IPS-18a (cell line): Measurements from ENCODE around the gene EIF2S1.

Source experiments
- H3K27ac ChIP-seq: one replicate; pipeline ENCODE4 v1.5.1; 2013; ENCODE audit warnings: low read length
- H3K27me3 ChIP-seq: one replicate; pipeline ENCODE4 v1.6.1; 2013; ENCODE audit warnings: mild to moderate bottlenecking, low read length; ENCODE audit not compliant: control insufficient read depth, insufficient read depth
- H3K36me3 ChIP-seq: one replicate; pipeline ENCODE4 v1.6.1; 2013; ENCODE audit warnings: low read depth, low read length; ENCODE audit not compliant: control insufficient read depth
- H3K4me1 ChIP-seq: one replicate; pipeline ENCODE4 v1.6.1; 2013; ENCODE audit warnings: low read depth, low read length; ENCODE audit not compliant: control insufficient read depth
- H3K4me3 ChIP-seq: one replicate; pipeline ENCODE4 v1.5.1; 2013; ENCODE audit warnings: low read length
- H3K9ac ChIP-seq: one replicate; pipeline ENCODE4 v1.6.1; 2013; ENCODE audit warnings: mild to moderate bottlenecking, low read length, moderate library complexity
- H3K9me3 ChIP-seq: one replicate; pipeline ENCODE4 v1.6.1; 2013; ENCODE audit warnings: low read depth, low read length; ENCODE audit not compliant: control insufficient read depth

Gene EIF2S1

DNA sequence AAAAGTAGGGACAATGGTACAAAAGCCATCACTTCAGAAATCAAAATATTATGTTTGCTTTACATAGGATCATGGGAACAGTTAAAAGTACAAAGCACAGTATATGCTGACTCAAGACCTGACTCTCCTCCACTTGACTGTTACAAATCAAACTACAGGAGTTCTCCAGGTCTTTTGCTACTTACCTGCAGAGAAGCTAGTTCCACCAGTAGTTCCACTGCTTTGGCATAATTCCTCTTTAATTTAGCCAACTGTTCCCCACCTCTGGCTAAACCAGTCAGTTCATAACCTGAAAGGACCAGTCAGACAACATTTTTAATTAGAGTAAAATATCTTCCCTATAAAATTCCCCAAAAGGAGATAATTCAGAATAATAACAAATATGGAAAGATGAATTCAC is 14.5 kb upstream of the EIF2S1 start:
- Histone ChIP-seq H3K27me3 (no peaks in the 10 kb centered on the region), H3K9me3 (no peaks in the 10 kb centered on the region), H3K9ac (no peak overlapping the region), H3K27ac (no peak overlapping the region), H3K4me1 (no peaks in the 10 kb centered on the region), H3K36me3 (peaks cover 61% of the 10 kb centered on the region), H3K4me3 (no peak overlapping the region)

DNA sequence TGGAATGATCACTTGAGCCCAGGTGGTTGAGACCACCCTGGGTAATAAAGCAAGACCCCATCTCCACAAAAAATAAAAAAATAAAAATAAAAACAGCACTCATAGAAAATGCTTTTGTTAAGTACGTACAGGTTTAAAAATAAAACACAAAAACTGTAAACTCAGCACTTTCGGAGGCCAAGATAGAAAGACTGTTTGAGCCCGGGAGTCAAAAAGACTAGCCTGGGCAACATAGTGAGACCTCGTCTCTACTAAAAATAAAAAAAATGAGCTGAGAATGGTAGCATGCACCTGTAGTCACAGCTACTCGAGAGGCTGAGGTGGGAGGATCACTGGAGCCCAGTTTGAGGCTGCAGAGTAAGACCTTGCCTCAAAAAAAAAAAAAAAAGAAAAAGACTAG is 8.1 kb upstream of the EIF2S1 start:
- Histone ChIP-seq H3K27ac (no peak overlapping the region), H3K36me3 (peaks cover 42% of the 10 kb centered on the region), H3K9me3 (no peaks in the 10 kb centered on the region), H3K27me3 (no peaks in the 10 kb centered on the region), H3K4me3 (no peak overlapping the region), H3K4me1 (no peaks in the 10 kb centered on the region), H3K9ac (no peak overlapping the region)

DNA sequence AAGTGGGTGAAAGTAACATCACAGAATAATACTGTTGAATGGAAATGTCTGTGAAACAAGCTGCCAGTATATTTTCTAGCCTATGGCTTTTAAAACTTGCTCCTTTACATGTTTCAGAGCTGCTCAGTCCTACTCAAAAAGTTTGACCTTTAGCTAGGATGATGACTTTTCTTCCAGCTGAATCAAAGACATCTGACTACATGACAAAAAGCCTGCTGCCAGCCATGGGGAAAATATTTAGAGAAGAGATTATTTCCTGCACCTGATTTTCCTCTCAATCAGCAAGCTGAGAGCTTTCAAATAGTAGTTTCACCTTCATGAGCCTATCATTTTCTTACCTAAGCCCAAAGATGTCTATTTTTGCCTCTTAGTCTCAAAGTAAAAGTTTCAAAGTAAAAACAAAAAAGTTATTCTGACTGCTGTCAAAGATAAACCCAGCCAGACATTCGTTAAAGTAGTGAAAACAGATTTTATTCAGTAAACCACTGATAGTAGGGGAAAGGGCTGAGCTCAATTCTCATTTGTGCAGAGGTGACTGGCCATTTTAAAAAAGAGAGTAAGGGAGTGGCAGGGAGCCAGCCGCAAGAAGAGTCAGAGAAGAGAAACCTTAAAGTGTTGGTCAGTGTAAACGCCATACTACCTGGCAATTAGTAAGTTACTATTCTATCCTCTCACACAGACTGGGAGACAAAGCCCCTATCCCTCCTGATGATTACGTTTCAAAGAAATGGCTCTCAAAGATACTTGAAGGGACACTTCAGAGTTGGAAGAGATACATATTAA is 2.8 kb upstream of the EIF2S1 start:
- Histone ChIP-seq H3K9ac (peak overlapping the region; percentile 94), H3K27ac (no peak overlapping the region), H3K9me3 (no peaks in the 10 kb centered on the region), H3K4me3 (no peak overlapping the region), H3K27me3 (no peaks in the 10 kb centered on the region), H3K36me3 (peaks cover 1% of the 10 kb centered on the region), H3K4me1 (peaks cover 14% of the 10 kb centered on the region)

DNA sequence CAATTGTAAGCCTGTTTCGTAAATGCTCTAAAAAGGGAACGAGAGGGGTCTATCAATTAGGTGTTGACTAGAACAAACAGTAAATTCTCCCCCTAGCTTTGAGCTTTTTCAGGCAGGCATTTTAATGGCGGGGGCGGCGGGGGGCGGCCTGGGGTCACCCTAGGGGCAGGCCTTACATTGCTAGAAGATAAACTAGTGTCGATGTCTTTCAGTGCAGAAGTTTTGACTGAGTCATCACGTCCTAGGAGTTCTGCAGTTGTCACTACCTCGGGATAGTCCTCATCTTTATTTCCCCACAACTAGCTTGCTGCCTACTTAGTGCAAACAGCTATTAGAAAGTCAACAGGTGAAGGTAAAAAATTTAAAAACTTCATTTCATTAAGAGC is 2.2 kb upstream of the EIF2S1 start:
- peak overlapping the region; percentile 92 for H3K4me3 ChIP-seq
- H3K27ac ChIP-seq: no peak overlapping the region
- H3K36me3 ChIP-seq: peaks cover 7% of the 10 kb centered on the region

DNA sequence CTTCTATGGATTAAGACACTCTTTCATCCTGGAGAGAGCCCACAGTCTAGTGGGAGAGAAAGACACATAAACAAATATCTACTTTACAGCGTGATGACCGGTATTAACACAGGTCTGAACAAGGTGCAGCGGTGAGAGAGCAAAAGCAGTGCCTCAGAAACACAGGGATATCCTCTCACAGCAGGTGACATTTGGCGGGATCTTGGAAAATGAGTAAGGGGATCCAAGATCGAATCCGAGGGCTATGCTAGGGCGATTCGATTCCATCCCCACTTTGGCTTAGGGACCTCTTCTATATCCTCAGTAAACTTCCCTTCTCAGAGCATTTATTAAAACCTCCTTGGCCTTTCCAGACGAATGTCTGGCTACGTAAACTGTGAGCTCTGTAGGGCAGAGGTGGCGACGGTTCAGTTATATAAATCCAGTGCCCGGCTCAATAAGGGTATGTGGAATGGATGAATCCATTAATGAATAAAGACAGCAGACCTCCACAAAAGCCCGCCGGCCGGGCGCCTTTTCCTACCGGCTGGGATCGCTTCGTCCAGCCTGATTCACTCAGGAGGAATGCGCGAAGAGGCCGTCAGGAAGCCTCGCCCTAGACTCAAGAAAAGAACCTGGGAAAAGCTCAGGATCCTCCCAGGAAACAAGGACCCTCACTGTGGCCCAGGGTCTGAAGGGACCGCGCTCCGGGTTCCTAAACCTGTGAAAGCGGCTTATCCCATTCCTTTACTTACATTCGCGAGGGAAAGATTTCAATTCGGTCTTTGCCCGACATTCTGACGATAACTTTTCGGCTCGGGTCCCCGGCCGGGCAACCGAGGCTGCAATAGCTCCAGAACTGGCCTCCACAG is 979 bp upstream of the EIF2S1 start:
- H3K4me1 ChIP-seq: peaks cover 14% of the 10 kb centered on the region
- H3K27ac ChIP-seq: peak overlapping the region; percentile 84

More for the DNA sequence above, 2.2 kb upstream of the EIF2S1 start:
- no peaks in the 10 kb centered on the region for H3K9me3 ChIP-seq
- peaks cover 14% of the 10 kb centered on the region for H3K4me1 ChIP-seq
- H3K27me3 ChIP-seq: no peaks in the 10 kb centered on the region
- H3K9ac ChIP-seq: peak overlapping the region; percentile 94

DNA sequence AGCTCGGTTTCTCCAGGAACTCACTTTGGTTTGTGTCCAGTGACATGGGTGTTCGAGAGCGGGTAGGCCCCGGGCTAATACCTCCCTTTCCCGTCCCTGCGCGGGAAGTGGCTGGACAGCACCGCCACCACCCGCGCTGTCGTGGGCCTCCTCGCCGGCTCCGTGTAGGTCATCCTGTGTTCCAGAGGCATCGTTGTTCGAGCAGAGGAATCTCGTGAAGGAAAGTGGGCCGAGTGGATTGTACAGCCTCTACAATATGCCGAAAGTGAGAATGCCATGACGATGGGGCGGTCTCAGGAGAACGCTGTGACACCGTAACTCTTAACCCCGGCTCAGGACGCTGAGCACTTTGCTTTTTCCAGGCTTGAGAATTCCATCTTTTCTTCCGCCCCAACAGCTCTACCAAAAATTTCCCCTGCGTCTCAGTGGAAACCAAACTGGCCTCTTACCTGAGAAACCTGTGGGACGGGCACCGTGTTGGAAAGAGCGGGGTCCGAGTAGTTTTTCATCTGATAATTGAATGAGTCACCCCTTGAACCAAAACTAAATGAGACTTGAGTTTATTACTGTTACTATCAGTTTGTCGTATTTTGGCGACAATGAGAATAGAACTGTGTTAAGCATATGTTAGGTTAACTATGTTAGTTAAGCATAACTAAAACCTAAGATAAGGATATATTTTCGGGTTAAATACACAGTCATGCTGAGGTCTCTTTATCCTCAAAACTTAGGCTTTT is 510 bp downstream of the EIF2S1 start:
- H3K4me3 ChIP-seq: peak overlapping the region; percentile 92
- H3K4me1 ChIP-seq: peaks cover 14% of the 10 kb centered on the region
- peak overlapping the region; percentile 100 for H3K27ac ChIP-seq
- peak overlapping the region; percentile 94 for H3K9ac ChIP-seq
- H3K27me3 ChIP-seq: no peaks in the 10 kb centered on the region
- H3K36me3 ChIP-seq: peaks cover 24% of the 10 kb centered on the region
- H3K9me3 ChIP-seq: no peaks in the 10 kb centered on the region

More for the DNA sequence above, 979 bp upstream of the EIF2S1 start:
- no peaks in the 10 kb centered on the region for H3K9me3 ChIP-seq
- no peaks in the 10 kb centered on the region for H3K27me3 ChIP-seq
- peaks cover 12% of the 10 kb centered on the region for H3K36me3 ChIP-seq
- H3K4me3 ChIP-seq: peak overlapping the region; percentile 92
- peak overlapping the region; percentile 94 for H3K9ac ChIP-seq

DNA sequence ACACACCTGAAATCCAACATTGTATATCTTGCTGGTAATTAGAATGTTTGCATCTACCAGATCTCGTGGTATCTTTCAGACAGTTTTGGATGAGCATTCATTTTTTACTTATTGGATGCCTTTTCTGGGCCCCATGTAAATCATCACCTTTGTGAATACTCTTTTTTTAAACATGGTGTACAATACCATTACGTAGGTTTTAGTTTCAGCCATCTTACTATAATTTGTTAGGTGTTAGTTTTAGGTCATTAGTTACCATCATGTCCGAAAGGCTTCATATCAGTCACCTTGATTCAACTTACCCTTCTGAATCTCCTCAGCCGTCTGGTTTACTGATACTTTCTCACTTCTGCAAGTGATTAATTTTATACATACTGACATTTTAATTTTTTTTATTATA is 5.3 kb downstream of the EIF2S1 start:
- no peak overlapping the region for H3K27ac ChIP-seq
- H3K9ac ChIP-seq: no peak overlapping the region

DNA sequence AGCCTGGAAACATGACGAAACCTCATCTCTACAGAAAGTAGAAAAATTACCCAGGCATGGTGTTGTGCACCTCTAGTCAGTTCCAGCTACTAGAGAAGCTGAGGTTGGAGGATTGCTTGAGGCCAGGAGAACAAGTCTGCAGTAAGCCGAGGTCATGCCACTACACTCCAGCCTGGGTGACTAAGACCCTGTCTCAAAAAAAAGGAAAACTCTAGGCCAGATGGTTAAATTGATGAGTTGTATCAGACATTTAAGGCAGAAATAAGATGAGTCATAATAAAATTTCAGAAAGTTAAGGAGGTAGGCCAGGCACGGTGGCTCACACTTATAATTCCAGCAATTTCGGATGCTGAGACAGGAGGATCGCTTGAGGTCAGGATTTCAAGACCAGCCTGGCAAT is 10.7 kb downstream of the EIF2S1 start:
- H3K36me3 ChIP-seq: peaks cover 74% of the 10 kb centered on the region
- H3K9me3 ChIP-seq: no peaks in the 10 kb centered on the region
- no peak overlapping the region for H3K27ac ChIP-seq

More for the DNA sequence above, 5.3 kb downstream of the EIF2S1 start:
- Histone ChIP-seq H3K4me1 (peaks cover 6% of the 10 kb centered on the region), H3K4me3 (no peak overlapping the region), H3K9me3 (no peaks in the 10 kb centered on the region), H3K36me3 (peaks cover 63% of the 10 kb centered on the region), H3K27me3 (no peaks in the 10 kb centered on the region)

DNA sequence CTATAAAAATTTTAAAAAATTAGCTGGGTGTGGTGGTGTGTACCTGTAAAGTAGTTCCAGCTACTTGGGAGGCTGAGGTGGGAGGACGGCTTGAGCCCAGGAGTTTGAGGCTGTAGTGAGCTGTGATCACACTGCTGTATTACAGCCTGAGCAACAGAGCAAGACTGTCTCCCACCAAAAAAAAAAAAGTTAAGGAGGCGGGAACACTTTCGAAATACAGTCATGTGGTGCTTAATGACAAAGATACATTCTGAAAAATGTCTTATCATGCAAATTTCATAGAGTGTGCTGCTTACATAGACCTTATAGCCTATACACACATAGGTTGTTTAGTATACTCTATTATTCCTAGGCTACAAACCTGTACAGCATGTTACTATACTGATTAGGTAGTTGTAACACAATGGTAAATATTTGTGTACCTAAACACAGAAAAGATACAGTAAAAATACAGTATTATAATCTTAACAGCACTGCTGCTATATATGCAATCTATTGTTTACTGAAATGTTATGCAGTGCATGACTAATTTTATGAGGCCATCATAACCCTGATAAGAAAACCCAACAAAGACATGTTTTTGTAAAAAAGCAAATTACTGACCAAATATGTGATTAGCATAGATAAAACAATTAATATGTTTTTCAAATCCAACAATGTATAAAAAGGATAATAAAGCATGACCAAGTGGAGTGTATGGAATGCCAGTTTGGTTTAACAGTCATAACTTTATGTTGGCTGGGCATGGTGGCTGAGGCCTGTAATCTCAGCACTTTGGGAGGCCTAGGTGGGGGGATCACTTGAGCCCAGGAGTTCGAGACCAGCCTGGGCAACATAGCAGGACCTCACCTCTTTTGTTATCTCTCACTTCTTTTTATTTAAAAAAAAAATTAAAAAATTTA is 11.4 kb downstream of the EIF2S1 start:
- Histone ChIP-seq H3K36me3 (peaks cover 74% of the 10 kb centered on the region), H3K9ac (no peak overlapping the region), H3K27ac (no peak overlapping the region), H3K9me3 (no peaks in the 10 kb centered on the region), H3K4me1 (no peaks in the 10 kb centered on the region), H3K4me3 (no peak overlapping the region), H3K27me3 (no peaks in the 10 kb centered on the region)

More for the DNA sequence above, 10.7 kb downstream of the EIF2S1 start:
- no peaks in the 10 kb centered on the region for H3K27me3 ChIP-seq
- no peak overlapping the region for H3K4me3 ChIP-seq
- no peak overlapping the region for H3K9ac ChIP-seq
- no peaks in the 10 kb centered on the region for H3K4me1 ChIP-seq

DNA sequence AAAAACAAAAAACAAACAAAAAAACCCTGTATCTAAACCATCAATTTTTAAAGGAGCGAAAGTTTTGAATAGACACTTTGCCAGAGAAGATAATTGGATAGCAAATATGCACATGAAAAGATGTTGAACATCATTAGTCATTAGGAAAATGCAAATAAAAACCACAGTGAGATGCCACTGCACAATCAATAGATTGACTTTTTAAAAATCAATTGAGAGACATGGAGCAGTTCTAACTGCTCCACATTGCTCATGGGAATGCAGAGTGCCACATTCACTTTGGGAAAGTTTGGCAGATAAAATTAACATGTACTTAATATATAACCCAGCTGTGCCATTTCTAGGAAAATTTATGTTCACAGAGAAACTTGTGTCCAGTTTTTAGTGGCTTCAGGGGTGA is 12.7 kb downstream of the EIF2S1 start:
- no peak overlapping the region for H3K9ac ChIP-seq
- no peaks in the 10 kb centered on the region for H3K27me3 ChIP-seq
- peaks cover 78% of the 10 kb centered on the region for H3K36me3 ChIP-seq
- no peak overlapping the region for H3K4me3 ChIP-seq
- H3K4me1 ChIP-seq: no peaks in the 10 kb centered on the region
- no peaks in the 10 kb centered on the region for H3K9me3 ChIP-seq
- no peak overlapping the region for H3K27ac ChIP-seq
